Thyroid gland (tissue), 4 donors: ENCODE results near the gene NEURL4.

ENCODE experiments used
- POLR2A ChIP-seq, 2 donors: fragments of 450-650 bp; IDR thresholded peaks; one replicate each; pipeline ENCODE4 v1.6.1; 2017; ENCODE audit warnings: antibody characterized with exemption in 2 of 2, mild to moderate bottlenecking in 2 of 2, moderate library complexity in 1 of 2
- TF ChIP-seq, protein P1 (sequence below), 6 experiments: fragments of 200-600 bp in 3 of 6; fragments of 450-650 bp in 3 of 6; sonication (generic) in 3 of 6; IDR thresholded peaks; one replicate each; pipeline ENCODE4 v1.5.1; 2016 to 2019; ENCODE audit warnings: antibody characterized with exemption in 6 of 6, mild to moderate bottlenecking in 2 of 6, inconsistent platforms in 1 of 6, moderate library complexity in 1 of 6

GRCh38 chr17:7317161-7317803 is 11.9 kb downstream of the NEURL4 start:
- TF ChIP-seq POLR2A (IDR thresholded peaks at IDR 0.05): no peak
- TF ChIP-seq, protein P1, sequence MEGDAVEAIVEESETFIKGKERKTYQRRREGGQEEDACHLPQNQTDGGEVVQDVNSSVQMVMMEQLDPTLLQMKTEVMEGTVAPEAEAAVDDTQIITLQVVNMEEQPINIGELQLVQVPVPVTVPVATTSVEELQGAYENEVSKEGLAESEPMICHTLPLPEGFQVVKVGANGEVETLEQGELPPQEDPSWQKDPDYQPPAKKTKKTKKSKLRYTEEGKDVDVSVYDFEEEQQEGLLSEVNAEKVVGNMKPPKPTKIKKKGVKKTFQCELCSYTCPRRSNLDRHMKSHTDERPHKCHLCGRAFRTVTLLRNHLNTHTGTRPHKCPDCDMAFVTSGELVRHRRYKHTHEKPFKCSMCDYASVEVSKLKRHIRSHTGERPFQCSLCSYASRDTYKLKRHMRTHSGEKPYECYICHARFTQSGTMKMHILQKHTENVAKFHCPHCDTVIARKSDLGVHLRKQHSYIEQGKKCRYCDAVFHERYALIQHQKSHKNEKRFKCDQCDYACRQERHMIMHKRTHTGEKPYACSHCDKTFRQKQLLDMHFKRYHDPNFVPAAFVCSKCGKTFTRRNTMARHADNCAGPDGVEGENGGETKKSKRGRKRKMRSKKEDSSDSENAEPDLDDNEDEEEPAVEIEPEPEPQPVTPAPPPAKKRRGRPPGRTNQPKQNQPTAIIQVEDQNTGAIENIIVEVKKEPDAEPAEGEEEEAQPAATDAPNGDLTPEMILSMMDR (IDR thresholded peaks at IDR 0.05): no peak
